GM18909 (cell line): Measurements from ENCODE around the gene TMEM132D.
"Not testable (repeated sequence)": the region's sequence is repeated elsewhere in the genome, so short reads cannot be mapped to it uniquely, and the experiment has no call there.

Experiments used
- ATAC-seq: cut with Tn5 transposase; IDR thresholded peaks from one replicate; pipeline ENCODE4 v1.9.1; 2021; ENCODE audit warnings: mild to moderate bottlenecking; ENCODE audit not compliant: unreplicated experiment, poor library complexity

Gene TMEM132D

DNA sequence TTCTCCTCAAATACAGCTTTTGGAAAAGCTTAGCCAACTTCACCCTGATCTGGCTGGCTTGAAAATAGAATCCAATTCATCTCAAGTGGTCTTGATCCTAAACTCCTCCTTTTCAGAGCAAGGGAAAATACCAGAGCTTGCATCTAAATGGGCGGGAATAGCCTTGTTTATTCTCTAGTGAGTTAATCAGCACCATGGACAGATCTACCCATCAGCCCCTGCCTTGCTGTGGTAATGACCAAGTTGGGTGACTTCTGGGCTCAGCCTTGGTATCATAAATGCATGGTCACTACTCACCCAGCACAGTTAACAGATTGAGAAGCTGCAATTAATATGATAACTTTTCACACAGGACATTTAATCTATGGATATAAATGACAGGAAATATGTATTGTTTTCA is 853.9 kb downstream of the TMEM132D start:
- no peak for ATAC-seq

DNA sequence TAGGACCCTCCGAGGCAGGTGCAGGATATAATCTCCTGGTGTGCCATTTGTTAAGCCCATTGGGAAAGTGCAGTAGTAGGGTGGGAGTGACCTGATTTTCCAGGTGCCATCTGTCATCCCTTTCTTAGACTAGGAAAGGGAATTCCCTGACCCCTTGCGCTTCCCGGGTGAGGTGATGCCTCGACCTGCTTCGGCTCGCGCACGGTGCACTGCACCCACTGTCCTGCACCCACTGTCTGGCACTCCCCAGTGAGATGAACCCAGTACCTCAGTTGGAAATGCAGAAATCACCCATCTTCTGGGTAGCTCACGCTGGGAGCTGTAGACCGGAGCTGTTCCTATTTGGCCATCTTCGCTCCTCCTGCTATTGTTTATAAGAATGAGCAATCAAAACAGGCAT is 860.5 kb downstream of the TMEM132D start:
- not testable (repeated sequence) for ATAC-seq

DNA sequence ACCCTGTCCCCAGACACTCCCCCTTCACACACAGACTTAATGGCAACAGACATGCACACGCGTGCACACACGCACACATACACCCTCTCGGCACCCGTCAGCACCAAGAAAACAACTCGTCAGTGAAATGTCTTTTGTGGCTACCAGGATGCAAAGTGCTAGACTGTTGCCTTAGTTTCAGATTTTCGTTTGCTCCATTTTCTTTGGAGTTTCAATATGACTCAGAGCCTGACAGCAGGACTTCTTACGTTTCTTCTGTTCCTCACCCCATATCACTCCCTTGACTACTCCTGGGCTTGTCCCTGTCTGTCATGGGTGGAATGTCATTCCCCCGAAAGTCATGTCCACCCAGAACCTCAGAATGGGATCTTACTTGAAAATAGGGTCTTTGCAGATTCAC is 867.7 kb downstream of the TMEM132D start:
- ATAC-seq = no peak

DNA sequence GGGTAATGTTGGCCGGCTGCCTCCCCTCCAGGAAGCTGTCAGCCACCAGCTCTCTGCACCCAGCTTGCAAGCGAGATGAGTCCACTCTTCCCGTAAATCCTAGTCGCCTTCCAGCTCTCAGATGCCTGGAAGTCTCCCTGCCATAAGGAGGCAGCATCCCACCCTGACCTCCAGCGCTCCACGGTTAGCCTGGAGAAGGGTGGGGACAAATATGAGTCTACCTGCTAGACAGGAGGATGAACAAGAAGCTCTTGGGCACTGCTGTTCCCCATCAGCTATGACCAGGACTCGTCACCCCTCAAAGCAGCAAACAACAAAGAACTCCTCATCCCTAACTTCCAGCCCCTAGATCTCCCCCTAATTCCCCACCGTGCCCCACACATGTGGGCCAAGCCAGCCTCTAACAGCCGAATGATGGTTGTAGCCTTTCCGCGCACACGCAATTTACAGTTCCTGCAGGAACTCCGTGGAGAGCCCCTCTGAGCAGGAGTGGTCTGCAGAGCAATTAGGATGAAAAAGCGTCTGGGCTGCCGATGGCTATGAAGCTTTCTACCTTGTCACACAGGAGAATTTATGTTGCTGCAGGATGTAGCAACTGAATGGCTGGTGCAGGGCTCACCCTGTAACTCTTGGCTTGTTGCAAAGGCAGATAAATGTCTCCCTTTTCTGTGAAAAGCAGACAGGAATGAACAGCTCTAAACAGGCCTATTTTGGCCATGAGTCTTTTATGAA is 869.1 kb downstream of the TMEM132D start:
- ATAC-seq = no peak

DNA sequence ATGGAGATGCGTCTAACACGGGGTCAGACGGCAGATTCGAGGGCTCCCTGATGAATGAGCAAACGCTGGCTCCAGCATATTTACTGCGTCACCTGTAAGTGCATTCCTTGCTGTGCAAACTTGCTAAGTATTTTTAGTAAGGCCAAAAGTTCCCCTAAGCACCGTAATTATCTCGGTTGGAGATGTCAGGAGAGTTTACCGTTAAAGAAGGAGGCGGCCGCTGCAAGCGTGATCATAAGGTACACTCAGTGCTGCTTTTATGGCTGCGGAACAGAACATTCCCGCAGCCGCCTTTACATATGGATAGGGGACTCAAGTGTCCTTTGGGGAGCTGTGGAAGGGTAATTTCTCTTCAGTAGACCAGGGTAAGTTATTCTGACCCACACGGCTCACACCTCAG is 875.0 kb downstream of the TMEM132D start:
- ATAC-seq = no peak

DNA sequence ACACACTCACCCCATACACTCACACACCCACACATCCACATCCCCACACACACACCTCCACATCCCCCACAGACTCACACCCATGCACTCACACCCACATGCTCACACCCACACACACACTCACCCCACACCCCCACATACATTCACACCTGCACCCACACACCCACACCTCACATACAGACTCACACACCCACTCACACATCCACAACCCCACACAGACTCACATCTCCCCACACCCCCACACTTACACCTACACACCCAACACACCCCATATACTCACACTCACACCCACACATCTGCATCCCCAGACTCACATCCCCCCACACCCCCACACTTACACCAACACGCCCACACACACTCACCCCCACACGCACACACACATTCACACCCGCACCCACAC is 878.8 kb downstream of the TMEM132D start:
- ATAC-seq = no peak
